ENCODE measurements around the gene SLC26A3. TPM values are rescaled to one million over a fixed set of nuclear protein-coding genes. Genes with fewer than 3 reads are reported as not detected.

SLC26A3 gene
- total RNA-seq, 1 experiment from 2014 or later, result not detected

DNA sequence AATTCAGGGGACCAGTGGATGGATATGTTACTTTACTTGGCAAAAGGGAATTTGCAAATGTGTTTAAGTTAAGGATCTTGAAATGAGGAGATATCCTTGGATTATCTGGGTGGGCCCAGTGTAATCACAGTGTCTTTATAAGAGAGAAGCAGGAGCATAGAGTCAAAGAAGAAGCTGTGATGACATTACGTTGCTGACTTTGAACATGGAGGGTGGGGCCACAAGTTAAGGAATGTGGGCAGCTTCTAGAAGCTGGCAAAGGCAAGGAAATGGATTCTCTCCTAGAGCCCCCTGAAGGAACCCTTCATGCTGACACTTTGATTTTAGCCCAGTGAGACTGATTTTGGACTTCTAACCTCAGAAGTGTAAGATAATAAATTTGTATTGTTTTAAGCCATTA lies 21.8 kb upstream of the SLC26A3 start:
- ChIA-PET POLR2A (ENCODE audit: unreplicated experiment) (no interaction called here), CTCF (no interaction called here)
- no peaks in the 10 kb centered on the region for H3K9me2 ChIP-seq (replicated peaks; ENCODE audit: low read length)
- no peak for DNase-seq
- intact Hi-C loops (cut with micrococcal nuclease), result no loop called here
- no peaks in the 10 kb centered on the region for H4K20me1 ChIP-seq (ENCODE audit: low read length)
- no peak overlapping the region for H3K27ac ChIP-seq (ENCODE audit: low read length)
- H3K9me3 ChIP-seq (ENCODE audit: low read length), result no peaks in the 10 kb centered on the region
- H3K4me2 ChIP-seq (ENCODE audit: low read length), result no peak overlapping the region
- peaks cover 10% of the 10 kb centered on the region; the same call in 1 of the 2 replicates for H3K27me3 ChIP-seq (ENCODE audit: low read length)
- H3K36me3 ChIP-seq (ENCODE audit: low read depth, low read length), result no peaks in the 10 kb centered on the region
- TF ChIP-seq EZH2phosphoT487 (IDR thresholded peaks at IDR 0.05; ENCODE audit: borderline replicate concordance, low read length) (no peak), EZH2 (IDR thresholded peaks at IDR 0.05; ENCODE audit: low read length, unreplicated experiment) (no peak), CTCF (conservative IDR thresholded peaks at IDR 0.05; ENCODE audit: low read depth, low read length) (no peak)
- no peak overlapping the region for H3K4me3 ChIP-seq (ENCODE audit: low read length)
- no TSS peak for BruUV-seq (replicated peaks)
- no peak overlapping the region for H2AFZ ChIP-seq (ENCODE audit: low read length)
- H3F3A ChIP-seq (ENCODE audit: low read length, unreplicated experiment), result no peaks in the 10 kb centered on the region
- H3K4me1 ChIP-seq (ENCODE audit: insufficient read depth, low read length), result no peaks in the 10 kb centered on the region
- H3K9ac ChIP-seq (ENCODE audit: low read length), result no peak overlapping the region
- no peaks in the 10 kb centered on the region for H3K79me2 ChIP-seq (ENCODE audit: low read length)
- no peak for ATAC-seq

DNA sequence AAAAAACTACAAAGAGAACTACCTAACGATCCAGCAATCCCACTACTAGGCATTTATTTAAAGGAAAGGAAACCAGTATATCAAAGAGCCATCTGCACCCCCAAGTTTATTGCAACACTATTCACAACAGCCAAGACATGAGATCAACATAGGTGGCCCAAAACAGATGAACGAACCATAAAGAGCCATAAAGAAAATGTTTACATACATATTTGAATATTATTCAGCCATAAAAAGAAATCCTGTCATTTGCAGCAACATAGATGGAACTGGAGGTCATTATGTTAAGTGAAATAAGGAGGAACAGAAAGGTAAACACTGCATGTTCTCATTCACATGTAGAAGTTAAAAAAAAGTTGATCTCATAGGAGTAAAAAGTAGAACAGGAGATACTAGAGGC lies 15.6 kb upstream of the SLC26A3 start:
- H4K20me1 ChIP-seq (ENCODE audit: low read length), result no peaks in the 10 kb centered on the region
- no peaks in the 10 kb centered on the region for H3K36me3 ChIP-seq (ENCODE audit: low read depth, low read length)
- H3K4me1 ChIP-seq (ENCODE audit: insufficient read depth, low read length), result no peaks in the 10 kb centered on the region
- no peak overlapping the region for H3K4me3 ChIP-seq (ENCODE audit: low read length)
- H3K9me2 ChIP-seq (replicated peaks; ENCODE audit: low read length), result no peaks in the 10 kb centered on the region
- no peaks in the 10 kb centered on the region for H3K79me2 ChIP-seq (ENCODE audit: low read length)
- H2AFZ ChIP-seq (ENCODE audit: low read length), result no peak overlapping the region
- ATAC-seq, result no peak
- no TSS peak for BruUV-seq (replicated peaks)
- no peak for TF ChIP-seq EZH2 (IDR thresholded peaks at IDR 0.05; ENCODE audit: low read length, unreplicated experiment)
- no peak for TF ChIP-seq EZH2phosphoT487 (IDR thresholded peaks at IDR 0.05; ENCODE audit: borderline replicate concordance, low read length)
- no peak for TF ChIP-seq CTCF (conservative IDR thresholded peaks at IDR 0.05; ENCODE audit: low read depth, low read length)
- peaks cover 11% of the 10 kb centered on the region; the same call in 1 of the 2 replicates for H3K27me3 ChIP-seq (ENCODE audit: low read length)
- CTCF ChIA-PET, result no interaction called here
- no peak overlapping the region for H3K9ac ChIP-seq (ENCODE audit: low read length)
- DNase-seq, result no peak
- H3K9me3 ChIP-seq (ENCODE audit: low read length), result no peaks in the 10 kb centered on the region
- POLR2A ChIA-PET (ENCODE audit: unreplicated experiment), result interaction anchor here (0.6 kb wide), 1 partner anchor 49 kb away, joined by 6 read pairs; no protein-coding TSS in a partner anchor
- H3F3A ChIP-seq (ENCODE audit: low read length, unreplicated experiment), result no peaks in the 10 kb centered on the region
- H3K4me2 ChIP-seq (ENCODE audit: low read length), result no peak overlapping the region
- H3K27ac ChIP-seq (ENCODE audit: low read length), result no peak overlapping the region
- intact Hi-C loops (cut with micrococcal nuclease), result no loop called here

DNA sequence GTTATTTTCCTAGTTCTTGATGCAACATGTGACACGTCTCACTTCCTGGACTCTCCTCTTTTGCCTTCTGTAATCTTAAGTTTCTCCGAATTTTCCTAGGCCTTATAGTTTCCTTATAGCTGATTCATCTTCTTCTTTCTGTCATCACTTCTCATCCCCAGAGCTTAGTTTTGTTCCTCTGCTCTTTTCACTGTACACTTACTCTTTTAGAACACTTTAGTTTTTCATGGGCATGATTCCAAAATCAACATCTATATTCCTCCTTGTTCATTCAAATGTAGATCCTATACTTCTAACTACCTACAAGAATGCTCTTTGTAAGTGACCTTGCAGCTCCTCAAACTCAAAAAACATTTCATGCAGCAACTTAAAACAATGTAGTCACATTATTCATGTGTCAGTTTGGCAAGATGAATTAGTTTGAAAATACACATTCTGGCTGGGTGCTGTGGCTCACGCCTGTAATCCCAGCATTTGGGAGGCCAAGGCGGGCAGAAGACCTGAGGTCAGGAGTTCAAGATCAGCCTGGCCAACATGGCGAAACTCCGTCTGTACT lies 13.1 kb upstream of the SLC26A3 start:
- H3K4me2 ChIP-seq (ENCODE audit: low read length), result no peak overlapping the region
- intact Hi-C loops (cut with micrococcal nuclease), result no loop called here
- no peak overlapping the region for H3K27ac ChIP-seq (ENCODE audit: low read length)
- no peak overlapping the region for H3K9ac ChIP-seq (ENCODE audit: low read length)
- no peaks in the 10 kb centered on the region for H3F3A ChIP-seq (ENCODE audit: low read length, unreplicated experiment)
- no peak for DNase-seq
- no peak for ATAC-seq
- no peak overlapping the region for H3K4me3 ChIP-seq (ENCODE audit: low read length)
- H3K27me3 ChIP-seq (ENCODE audit: low read length), result peaks cover 11% of the 10 kb centered on the region; the same call in 1 of the 2 replicates
- no peaks in the 10 kb centered on the region for H3K79me2 ChIP-seq (ENCODE audit: low read length)
- POLR2A ChIA-PET (ENCODE audit: unreplicated experiment), result no interaction called here
- no peak overlapping the region for H2AFZ ChIP-seq (ENCODE audit: low read length)
- no peaks in the 10 kb centered on the region for H3K4me1 ChIP-seq (ENCODE audit: insufficient read depth, low read length)
- CTCF ChIA-PET, result interaction anchor here (1.0 kb wide), 1 partner anchor 59 kb away, joined by 4 read pairs; no protein-coding TSS in a partner anchor
- no TSS peak for BruUV-seq (replicated peaks)
- H3K36me3 ChIP-seq (ENCODE audit: low read depth, low read length), result no peaks in the 10 kb centered on the region
- TF ChIP-seq CTCF (conservative IDR thresholded peaks at IDR 0.05; ENCODE audit: low read depth, low read length) (no peak), EZH2 (IDR thresholded peaks at IDR 0.05; ENCODE audit: low read length, unreplicated experiment) (no peak), EZH2phosphoT487 (IDR thresholded peaks at IDR 0.05; ENCODE audit: borderline replicate concordance, low read length) (no peak)
- no peaks in the 10 kb centered on the region for H4K20me1 ChIP-seq (ENCODE audit: low read length)
- no peaks in the 10 kb centered on the region for H3K9me2 ChIP-seq (replicated peaks; ENCODE audit: low read length)
- H3K9me3 ChIP-seq (ENCODE audit: low read length), result no peaks in the 10 kb centered on the region

All from PC-3 (cell line).